GM18508 (cell line): Measurements from ENCODE around the gene CD164L2.

Experiments
- ATAC-seq: cut with Tn5 transposase; IDR thresholded peaks from one replicate; pipeline ENCODE4 v1.9.1; 2021; ENCODE audit warnings: moderate number of reproducible peaks; ENCODE audit not compliant: insufficient read depth, unreplicated experiment

CD164L2 gene

DNA sequence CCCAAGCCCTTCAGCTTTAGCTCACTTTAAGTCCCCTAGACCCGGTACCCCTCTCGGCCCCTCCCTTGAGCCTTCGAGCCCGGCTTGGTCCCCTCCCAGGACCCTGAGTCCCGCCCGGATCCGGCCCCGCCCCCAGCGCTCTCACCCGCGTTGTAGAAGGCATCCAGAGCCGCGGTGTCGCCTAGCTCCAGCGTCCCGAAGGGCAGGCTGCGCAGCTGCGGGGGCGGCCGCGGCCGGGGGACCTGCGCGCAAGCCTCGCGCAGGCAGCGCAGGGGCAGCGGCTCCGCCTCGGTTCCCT, 17.1 kb downstream of the CD164L2 start:
- ATAC-seq = no peak

DNA sequence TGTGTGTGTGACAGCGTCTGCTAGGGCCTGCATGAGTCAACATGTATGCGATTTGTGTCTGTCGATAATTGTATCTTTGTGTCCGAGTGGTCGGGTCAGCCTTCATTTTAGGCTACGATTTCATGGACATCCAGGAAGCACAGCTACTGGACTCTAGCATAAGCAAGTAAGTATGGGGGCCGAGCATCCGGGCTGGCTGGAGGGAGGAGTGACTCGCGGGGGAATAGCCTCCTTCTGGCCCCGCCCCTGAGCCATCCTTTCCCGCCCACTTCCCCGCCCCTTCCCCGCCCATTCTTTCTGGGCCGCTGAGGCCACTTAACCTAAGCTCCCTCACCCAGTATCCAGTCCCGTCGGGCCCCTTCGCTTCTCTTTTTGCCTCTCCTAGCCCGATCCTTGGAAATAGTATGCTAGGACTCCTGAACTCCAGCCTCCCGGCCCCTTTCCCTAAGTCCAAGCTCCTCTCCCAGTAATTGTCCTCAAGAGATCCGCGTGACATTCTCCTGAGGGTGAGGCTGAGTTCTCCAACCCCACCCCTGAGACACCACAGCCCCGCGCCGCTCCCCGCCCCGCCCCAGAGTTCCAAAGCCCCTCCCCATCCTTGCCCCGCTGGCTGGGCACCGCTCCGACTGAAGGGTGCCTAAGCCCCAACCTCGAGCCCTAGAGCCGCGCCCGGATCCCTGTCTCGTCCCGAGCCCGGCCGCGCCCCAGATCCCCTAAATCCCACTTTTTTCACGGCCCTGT, 17.6 kb downstream of the CD164L2 start:
- ATAC-seq = no peak

DNA sequence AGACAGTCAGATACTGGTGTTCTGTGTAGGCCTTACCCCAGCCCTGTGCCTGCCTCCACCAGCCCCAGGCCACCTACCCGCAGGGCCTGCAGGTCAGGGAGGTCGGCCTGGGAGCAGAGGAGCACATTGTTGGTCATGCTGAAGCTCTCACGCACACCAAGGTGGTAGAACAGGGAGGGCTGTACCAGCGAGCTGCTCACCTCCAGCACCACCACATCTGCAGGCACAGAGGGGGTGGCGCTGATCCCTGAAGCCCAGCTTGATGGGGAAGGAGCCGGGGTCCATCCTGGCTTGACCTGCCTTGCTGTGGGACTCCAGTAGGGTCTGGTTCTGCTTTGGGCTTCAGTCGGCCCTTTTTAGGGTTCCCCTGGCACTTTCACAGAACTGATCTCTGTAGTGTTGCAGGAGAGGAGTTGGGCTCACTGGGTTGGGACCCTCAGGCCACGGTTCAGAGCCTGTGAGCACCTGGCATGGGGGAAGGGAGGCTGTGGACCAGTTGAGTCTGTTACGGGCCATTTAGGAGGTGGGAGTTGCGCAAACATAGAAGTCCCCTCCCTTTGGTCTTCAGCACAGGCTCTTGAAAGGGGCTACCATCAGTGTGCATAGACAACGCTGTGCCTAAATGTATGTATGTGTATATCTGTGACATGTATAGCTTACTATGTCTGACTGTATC, 18.3 kb downstream of the CD164L2 start:
- no peak for ATAC-seq

DNA sequence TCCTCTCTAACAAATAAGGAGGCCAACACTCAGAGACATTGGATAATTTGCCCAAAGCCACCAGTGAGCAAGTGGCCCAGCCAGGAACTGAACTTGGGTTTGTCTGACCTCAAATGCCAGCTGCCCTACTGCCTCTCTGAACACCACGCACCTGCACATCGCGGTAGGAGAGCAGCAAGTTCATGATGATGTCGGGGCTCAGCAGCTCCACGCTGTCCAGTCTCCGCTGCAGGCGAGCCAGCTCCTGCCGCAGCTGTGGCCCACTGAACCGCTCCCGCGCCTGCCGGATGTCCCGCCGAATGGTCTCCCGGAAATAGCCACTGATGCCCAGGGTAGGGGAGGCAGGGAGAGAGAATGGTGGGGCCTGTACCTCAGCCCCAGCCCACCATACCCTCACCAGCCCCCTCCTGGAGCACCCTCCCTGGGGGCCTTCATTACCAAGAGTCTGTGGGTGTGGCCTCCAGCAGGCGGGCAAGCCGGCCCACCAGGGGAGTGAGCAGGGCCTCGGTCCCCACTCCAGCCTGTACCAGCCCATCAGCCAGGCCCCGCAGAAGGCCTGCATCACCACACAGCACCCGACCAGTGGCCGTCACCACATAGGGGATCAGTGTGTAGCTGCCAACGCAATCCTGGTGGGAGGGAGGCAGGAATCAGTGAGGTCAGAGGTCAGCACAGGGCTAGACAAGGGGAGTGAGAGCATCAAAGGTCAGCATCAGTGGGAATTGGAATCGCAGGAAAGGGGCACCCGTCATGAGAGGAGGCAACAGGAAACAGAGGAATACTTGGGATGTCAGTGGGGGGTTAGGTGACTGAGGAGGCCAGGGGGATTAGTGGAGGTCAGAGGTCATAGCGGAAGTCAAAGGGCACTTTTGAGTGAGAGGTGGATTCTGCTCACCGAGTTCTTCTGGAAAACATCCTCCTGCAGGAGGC, 19.1 kb downstream of the CD164L2 start:
- no peak for ATAC-seq

DNA sequence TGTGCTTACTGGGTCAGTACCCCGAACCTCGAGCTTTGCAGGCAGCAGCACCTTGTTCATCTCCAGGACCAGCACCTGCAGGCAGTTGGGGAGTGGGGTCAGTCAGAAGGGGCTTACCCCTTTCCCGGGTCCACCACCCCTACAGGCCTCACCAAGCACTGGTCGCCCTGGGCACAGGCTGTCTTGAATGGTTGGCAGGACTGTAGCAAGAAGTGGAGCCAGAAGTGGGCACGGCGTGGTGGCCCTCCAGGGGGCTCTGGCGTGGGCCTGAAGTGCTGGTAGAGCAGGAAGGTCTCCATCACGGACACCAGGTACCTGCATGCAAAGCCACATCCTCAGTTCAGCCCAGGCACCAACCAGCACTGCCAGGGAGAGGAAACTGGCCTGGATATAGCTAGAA, 21.6 kb downstream of the CD164L2 start:
- ATAC-seq = no peak

DNA sequence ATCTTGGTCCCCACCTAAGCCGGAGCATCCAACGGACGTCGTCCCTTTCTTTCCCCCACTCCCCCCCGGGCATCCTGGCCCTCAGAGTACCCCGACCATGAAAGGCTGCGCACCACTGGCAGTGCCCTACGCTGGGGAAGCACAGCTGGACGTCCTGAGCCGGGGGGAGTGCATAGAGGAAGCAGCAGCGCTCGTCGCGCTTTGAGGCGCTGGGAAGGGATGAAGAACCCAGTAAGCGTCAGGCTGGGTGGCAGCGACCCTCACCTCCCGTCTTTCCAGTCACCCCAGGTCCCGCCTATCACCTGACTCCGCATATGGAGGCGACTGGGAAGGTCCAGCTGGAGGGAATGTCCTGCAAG, 22.1 kb downstream of the CD164L2 start:
- ATAC-seq = no peak

DNA sequence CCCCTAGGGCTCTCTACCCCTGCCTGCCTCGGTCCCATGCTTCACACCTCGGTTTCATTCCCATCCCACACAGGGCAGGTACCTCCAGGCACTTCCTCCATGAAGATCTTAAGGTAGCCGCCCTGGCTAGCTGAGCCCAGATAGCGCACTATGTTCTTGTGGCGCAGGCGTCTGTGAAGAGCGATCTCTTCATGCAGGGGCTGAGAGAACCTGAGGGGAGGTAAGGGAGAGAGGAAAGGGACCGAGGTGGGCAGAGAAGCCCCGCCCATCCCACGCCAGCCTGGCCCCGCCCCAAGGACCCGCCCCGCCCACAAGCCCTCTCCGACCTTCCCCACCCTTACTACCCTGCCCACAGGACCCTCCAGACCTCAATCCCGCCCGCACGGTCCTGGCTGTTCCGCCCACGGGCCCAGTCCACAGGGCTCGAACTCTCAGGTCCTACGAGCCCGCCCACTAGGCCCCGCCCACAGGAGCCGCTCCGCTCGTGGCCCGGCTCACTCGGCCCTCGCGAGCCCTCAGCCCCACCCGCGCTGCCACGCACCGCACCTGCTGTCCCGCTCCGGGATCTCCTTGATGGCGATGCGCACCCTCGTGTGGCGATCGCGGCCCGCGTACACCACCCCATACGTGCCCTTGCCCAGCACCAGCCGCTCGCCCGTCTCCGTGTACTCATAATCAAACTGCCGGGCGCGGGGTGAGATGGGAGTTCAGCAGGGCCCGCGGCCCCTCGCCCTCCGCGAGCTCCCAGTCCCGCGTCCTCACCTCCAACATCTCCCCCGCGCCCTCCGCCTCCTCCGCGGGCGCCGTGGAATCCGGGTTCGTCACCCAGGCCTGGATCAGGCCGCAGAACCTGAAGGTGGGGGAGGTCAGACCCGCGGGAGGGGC, 22.7 kb downstream of the CD164L2 start:
- ATAC-seq = no peak

DNA sequence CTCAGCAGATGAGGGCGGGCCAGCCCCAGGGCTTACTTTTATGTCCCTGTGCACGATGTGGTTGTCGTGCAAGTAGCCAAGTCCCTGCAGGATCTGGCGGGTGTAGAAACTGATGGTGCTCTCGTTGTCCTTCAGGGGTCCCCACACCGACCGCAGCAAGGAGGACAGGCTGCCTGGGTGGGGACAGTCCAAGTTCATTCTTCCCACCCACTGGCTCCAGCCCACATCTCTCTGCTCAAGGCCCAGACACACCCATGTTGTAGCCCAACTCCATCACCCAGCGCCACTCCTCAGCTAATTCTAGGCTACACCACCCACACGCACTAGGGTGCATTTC, 23.3 kb downstream of the CD164L2 start:
- ATAC-seq = no peak

DNA sequence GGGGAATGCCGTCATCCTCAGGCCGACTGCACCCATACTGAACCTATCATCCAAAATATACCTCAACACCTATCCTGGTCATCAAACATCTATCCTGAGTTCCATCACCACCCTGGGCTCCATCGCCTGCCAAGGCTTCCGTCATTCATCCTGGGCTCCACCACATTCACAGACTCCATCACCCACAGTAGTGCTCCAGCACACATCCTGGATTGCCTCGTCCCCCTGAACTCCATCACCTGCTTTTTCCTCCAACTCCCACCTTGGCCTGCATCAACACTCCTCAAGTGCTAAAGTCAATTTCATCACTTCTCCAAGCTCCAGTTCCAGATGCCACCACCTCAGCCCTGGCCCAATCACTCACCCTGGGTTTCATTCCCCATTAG, 24.2 kb downstream of the CD164L2 start:
- ATAC-seq = no peak

DNA sequence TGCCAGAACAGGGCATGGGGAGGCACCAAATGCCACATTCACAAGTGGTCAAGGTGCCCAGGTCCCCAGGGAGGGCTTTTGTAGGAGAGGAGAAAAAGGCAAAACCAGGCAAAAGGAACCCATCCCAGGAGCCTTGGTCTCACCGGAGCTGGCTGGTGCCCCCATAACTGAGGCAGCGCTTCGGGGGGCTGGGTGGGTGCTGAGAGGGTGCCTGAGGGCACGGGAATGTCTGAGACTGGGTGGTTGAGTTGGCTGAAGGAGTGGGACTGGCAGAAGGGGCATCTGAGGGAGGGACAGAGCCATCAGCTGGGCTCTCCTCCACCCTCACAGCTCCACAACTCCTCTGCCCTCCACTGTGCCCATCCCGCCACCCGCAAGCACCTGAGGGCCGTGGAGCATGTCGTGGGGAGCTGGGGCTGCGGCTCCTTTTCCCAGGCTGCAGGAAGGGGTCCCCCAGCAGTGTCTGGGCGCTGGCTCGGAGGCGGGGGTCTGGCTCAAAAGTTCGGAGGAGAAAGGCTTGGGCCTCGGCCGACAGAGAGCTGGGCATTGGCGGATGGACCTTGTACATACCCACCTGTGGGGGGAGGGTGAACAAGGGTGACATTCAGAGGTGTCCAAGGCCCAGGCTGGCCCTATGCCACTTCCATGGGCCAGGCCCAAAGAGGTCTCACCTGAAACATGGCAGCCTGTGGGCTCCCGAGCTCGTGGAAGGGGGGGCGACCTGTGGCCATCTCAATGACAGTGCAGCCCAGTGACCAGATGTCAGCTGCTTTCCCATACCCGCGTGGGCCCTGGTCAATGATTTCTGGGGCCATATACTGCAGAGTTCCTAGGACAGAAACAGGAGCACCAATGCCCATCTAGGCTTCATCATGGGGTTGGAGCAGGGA, 24.9 kb downstream of the CD164L2 start:
- no peak for ATAC-seq

DNA sequence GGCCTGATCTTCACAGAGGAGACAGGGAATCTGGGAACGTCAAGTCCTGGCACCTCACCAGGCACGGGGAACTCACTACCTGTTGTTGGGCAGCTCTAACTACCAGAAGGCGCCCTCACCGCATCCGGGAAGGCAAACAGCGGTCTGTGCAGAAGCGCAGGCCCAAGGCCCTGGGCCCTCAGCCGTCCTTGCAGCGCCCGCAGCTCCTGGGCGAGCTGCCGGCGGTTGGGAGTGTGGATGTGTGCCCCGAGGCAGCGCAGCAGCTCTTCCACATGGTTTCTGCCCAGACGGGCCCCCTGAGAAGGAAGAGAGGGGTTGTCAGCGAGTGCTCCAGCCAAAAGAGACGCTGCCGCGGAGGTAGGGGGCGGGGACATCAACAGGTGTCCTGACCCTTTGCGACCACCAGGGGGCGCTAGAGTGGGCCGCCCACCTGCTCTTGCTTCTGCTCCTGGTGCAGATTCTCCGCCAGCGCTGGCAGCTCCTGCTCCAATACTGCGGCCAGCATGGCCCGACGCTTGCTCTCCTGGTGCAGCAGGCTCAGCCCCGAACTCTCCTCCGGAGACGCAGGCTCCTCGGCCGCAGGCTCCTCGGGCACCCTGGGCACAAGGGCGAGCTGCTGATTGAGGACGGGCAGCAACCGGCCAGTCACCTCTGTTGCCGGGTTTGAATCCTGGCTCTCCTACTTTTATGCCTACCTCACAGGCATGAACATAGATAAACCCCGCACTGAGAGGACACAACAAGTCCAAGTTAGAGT, 25.7 kb downstream of the CD164L2 start:
- ATAC-seq = no peak

DNA sequence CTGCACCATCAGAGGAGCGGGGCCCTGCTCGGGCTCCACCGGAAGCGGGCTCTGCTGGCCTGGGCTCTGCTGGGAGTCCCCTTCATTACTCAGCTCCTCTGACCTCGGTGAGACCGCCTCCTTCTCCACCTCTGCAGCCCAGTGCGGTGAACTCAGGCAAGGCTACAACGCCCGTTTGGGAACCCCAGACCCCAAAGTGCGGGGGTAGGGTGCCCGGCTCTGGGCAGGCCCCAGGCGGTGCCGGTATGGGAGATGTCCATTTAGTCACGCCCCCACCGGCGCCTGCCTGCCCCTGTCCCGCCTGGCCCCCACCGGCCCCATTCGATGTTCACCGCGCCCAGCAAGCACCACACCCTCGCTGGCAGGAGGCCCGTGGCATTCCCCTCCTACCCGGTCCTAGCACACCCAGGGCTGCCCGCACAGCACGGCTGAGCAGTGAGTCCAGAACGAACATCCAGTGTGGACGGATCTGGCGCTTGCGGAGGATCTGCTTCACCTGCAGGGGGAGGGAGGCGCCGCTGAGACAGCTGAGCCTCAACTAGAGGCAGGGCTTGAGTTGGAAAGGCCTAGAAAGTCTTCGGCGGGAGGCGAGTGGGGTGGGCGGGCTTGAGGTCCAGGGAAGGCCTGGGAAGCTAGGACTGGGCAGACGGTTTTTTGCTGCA, 26.4 kb downstream of the CD164L2 start:
- no peak for ATAC-seq

DNA sequence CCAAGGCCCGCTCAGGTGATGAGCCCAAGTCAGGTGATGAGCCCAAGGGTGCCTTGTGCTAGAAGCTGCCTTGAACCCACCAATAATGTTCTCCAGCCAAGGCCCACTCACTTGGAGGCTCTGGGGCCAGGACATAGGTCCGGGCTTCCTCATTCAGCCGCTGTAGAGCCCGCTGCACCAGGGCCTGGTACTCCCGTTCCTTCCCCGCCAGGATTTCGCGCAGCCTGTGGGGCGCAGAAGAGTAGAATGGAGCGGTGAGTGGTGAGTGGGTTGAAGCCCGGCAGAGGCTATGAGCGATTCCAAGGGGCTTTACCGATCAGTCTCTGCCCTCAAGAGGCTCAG, 26.9 kb downstream of the CD164L2 start:
- ATAC-seq = no peak

DNA sequence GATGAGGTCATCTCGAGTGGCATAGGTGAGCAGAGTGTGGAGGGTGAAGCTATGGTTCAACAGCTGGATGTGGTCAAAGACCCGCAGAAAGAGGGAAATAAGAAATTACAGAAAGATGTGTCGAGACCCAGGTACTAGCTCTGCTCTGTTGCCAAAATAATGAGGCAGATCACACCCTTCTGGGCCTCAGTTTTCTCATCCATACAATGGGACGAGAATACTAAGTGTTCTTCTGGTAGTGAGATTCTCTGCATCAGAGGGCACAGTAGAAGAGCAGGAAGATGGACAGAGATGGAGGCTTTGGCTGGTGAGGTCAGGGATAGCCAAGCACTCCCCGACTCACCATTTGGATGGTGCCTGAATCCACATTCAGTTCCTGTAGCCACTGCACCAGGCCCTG, 27.4 kb downstream of the CD164L2 start:
- no peak for ATAC-seq

DNA sequence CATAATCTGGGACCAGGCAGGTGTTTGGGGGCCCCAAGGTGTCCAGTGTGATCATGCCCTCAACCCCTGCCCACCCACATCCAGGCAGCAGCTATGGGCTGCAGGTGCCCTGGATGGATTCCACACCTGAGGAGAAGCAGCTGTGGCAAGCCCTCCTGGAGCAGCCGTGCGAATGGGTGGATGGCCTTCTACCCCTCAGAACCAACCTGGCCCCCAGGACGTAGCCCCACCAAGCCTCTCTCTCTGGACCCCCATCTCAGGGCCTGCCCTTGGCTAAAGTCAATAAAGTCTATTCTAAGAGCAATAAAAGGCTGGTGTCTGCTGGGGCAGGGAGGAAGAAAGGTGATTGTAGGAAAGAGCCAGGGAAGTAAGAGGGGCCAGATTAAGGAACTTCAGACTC, 29.5 kb downstream of the CD164L2 start:
- no peak for ATAC-seq

DNA sequence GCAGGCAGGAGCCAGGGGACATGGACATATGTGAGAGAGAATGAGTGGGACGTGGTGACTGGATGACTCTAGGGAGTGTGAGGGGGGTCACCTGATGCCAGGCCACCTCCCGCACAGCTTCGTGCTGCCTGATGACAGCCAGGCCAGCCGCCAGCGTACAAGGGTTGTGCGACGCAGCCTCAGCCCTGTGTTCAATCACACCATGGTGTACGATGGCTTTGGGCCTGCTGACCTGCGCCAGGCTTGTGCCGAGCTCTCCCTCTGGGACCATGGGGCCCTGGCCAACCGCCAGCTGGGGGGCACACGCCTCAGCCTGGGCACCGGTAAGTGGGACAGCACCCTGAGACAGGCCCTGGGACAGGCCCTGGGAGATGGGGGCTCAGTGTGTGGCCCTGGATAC, 30.0 kb downstream of the CD164L2 start:
- no peak for ATAC-seq

DNA sequence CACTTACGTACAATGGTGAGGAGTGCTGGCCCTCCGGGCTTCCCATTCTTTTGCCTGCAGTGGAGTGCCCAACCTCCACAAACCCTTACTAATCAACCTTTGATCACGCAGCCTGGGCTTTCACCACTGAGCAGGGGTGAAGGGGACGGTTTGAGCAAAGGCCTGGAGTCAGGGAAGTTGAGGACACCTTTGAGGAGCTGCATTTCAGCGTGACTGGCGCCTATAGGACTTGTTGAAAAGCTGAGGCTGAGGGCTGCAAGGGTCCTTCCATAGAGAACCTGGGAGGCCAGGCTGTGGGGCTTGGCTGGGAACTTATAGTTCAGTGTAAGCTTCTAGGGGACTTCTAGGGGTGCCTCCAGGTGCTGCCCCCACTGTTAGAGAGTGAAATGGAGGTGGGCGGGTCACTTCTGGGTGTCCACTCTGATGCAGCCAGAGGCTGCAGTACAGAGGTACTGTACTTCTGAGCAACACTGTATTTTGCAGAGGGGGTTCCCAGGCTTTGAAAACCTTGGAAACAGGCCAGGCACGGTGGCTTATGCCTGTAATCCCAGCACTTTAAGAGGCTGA, 31.5 kb downstream of the CD164L2 start:
- no peak for ATAC-seq
